NCI-H1436 treated with DMSO at 0.1 percent for 48 hours (cell line): ENCODE measurements around the gene PTPN14.
"Not testable (repeated sequence)": the region's sequence is repeated elsewhere in the genome, so short reads cannot be mapped to it uniquely, and the experiment has no call there.

Experiments used
- DNase-seq: peaks from one replicate; lab custom pipeline; 2025; lab: John Stamatoyannopoulos, UW

PTPN14 gene

GRCh38 chr1:214510914-214511638 is 40.3 kb downstream of the PTPN14 start:
- DNase-seq: no peak

GRCh38 chr1:214510477-214510876 is 40.9 kb downstream of the PTPN14 start:
- no peak for DNase-seq

GRCh38 chr1:214509622-214510021 is 41.8 kb downstream of the PTPN14 start:
- DNase-seq: not testable (repeated sequence)

- no peak for DNase-seq
Observed at GRCh38 chr1:214506972-214507431, 44.4 kb downstream of the PTPN14 start.

- DNase-seq: no peak
Observed at GRCh38 chr1:214505134-214505533, 46.3 kb downstream of the PTPN14 start.

- no peak for DNase-seq
Observed at GRCh38 chr1:214504330-214504729, 47.1 kb downstream of the PTPN14 start.

GRCh38 chr1:214503553-214503952 is 47.8 kb downstream of the PTPN14 start:
- no peak for DNase-seq

GRCh38 chr1:214500340-214501055 is 50.9 kb downstream of the PTPN14 start:
- DNase-seq: no peak

GRCh38 chr1:214499732-214500131 is 51.7 kb downstream of the PTPN14 start:
- DNase-seq: no peak

- no peak for DNase-seq
Observed at GRCh38 chr1:214498021-214498420, 53.4 kb downstream of the PTPN14 start.

- DNase-seq: no peak
Observed at GRCh38 chr1:214496126-214496525, 55.3 kb downstream of the PTPN14 start.

GRCh38 chr1:214494706-214495105 is 56.7 kb downstream of the PTPN14 start:
- no peak for DNase-seq

- not testable (repeated sequence) for DNase-seq
Observed at GRCh38 chr1:214494179-214494578, 57.2 kb downstream of the PTPN14 start.

- no peak for DNase-seq
Observed at GRCh38 chr1:214493126-214493796, 58.1 kb downstream of the PTPN14 start.

- no peak for DNase-seq
Observed at GRCh38 chr1:214492401-214493075, 58.9 kb downstream of the PTPN14 start.

- no peak for DNase-seq
Observed at GRCh38 chr1:214491468-214492146, 59.8 kb downstream of the PTPN14 start.

GRCh38 chr1:214485151-214485550 is 66.3 kb downstream of the PTPN14 start:
- DNase-seq: no peak

GRCh38 chr1:214483180-214483579 is 68.2 kb downstream of the PTPN14 start:
- not testable (repeated sequence) for DNase-seq

- not testable (repeated sequence) for DNase-seq
Observed at GRCh38 chr1:214481983-214482634, 69.3 kb downstream of the PTPN14 start.

- DNase-seq: no peak
Observed at GRCh38 chr1:214476986-214477870, 74.2 kb downstream of the PTPN14 start.
